Tongue (tissue), 2 donors: ENCODE measurements around the gene MAP3K4. TPM values are rescaled to one million over a fixed set of nuclear protein-coding genes. Genes with fewer than 3 reads are reported as not detected.

Source experiments
- DNase-seq: peaks from one replicate; pipeline ENCODE4 v3.0.0-alpha.2; 2015
- total RNA-seq: library from RNA; depleted of rRNA; stranded (reverse); fragments of >200 nt; gene quantifications from one replicate; pipeline ENCODE4 v1.2.3, GENCODE V29; 2014

Gene MAP3K4
- total RNA-seq, 1 donor from 2014 or later: 57.7 TPM

GRCh38 chr6:161041274-161041673, 49.7 kb downstream of the MAP3K4 start:
- no peak for DNase-seq

- DNase-seq: no peak
Measured at GRCh38 chr6:161044335-161044734, 52.8 kb downstream of the MAP3K4 start.

- DNase-seq: peak; percentile 83
Measured at GRCh38 chr6:161048641-161049040, 57.1 kb downstream of the MAP3K4 start.

- no peak for DNase-seq
Measured at GRCh38 chr6:161050134-161050765, 58.7 kb downstream of the MAP3K4 start.

- DNase-seq: no peak
Measured at GRCh38 chr6:161053103-161053502, 61.5 kb downstream of the MAP3K4 start.

- no peak for DNase-seq
Measured at GRCh38 chr6:161054876-161055275, 63.3 kb downstream of the MAP3K4 start.

GRCh38 chr6:161056451-161056850, 64.9 kb downstream of the MAP3K4 start:
- DNase-seq: no peak

GRCh38 chr6:161057103-161058091, 65.8 kb downstream of the MAP3K4 start:
- DNase-seq: no peak

GRCh38 chr6:161058741-161059140, 67.2 kb downstream of the MAP3K4 start:
- no peak for DNase-seq

GRCh38 chr6:161061576-161061975, 70.0 kb downstream of the MAP3K4 start:
- no peak for DNase-seq

- DNase-seq: no peak
Measured at GRCh38 chr6:161064915-161065314, 73.3 kb downstream of the MAP3K4 start.

- peak; percentile 9 for DNase-seq
Measured at GRCh38 chr6:161066511-161066910, 74.9 kb downstream of the MAP3K4 start.

- DNase-seq: peak; percentile 13
Measured at GRCh38 chr6:161067749-161068148, 76.2 kb downstream of the MAP3K4 start.

- DNase-seq: no peak
Measured at GRCh38 chr6:161068321-161068741, 76.8 kb downstream of the MAP3K4 start.

- no peak for DNase-seq
Measured at GRCh38 chr6:161073930-161074329, 82.4 kb downstream of the MAP3K4 start.

- DNase-seq: no peak
Measured at GRCh38 chr6:161074496-161075121, 83.0 kb downstream of the MAP3K4 start.

GRCh38 chr6:161076181-161076677, 84.7 kb downstream of the MAP3K4 start:
- DNase-seq: peak; percentile 33

- no peak for DNase-seq
Measured at GRCh38 chr6:161079566-161080262, 88.1 kb downstream of the MAP3K4 start.

- no peak for DNase-seq
Measured at GRCh38 chr6:161080263-161080970, 88.8 kb downstream of the MAP3K4 start.

- no peak for DNase-seq
Measured at GRCh38 chr6:161082215-161082614, 90.6 kb downstream of the MAP3K4 start.

- DNase-seq: no peak
Measured at GRCh38 chr6:161085246-161085645, 93.7 kb downstream of the MAP3K4 start.
